Right lobe of liver (tissue), 6 donors: ENCODE results near the gene AGO3. TPM values are rescaled to one million over a fixed set of nuclear protein-coding genes. Genes with fewer than 3 reads are reported as not detected.

Source experiments
- ATAC-seq, 4 donors: fragments of 200-7000 bp; cut with Tn5 transposase; one replicate each; pipeline ENCODE4 v1.9.1; 2020; ENCODE audit warnings: mild to moderate bottlenecking in 4 of 4, moderate library complexity in 4 of 4
- DNase-seq, 3 donors: peaks; one replicate each; pipeline ENCODE4 v3.0.0-alpha.2; 2020
- H3K27ac ChIP-seq, 3 donors: fragments of 200-600 bp; one replicate each; pipeline ENCODE4 v1.8.0; 2022
- H3K27me3 ChIP-seq, 2 donors: fragments of 200-600 bp; one replicate each; pipeline ENCODE4 v1.8.0; 2022
- H3K36me3 ChIP-seq, 4 donors: fragments of 200-600 bp; sonication (generic) in 1 of 4; one replicate each; pipeline versions ENCODE4 v1.5.1 to v1.8.0; 2017 to 2022; ENCODE audit warnings: control low read depth in 1 of 4
- H3K4me1 ChIP-seq, 4 donors: fragments of 200-600 bp; sonication (generic) in 1 of 4; one replicate each; pipeline versions ENCODE4 v1.5.1 to v1.8.0; 2017 to 2022; ENCODE audit warnings: control low read depth in 1 of 4
- H3K4me3 ChIP-seq, 3 donors: fragments of 200-600 bp; one replicate each; pipeline ENCODE4 v1.8.0; 2022
- H3K9me3 ChIP-seq, 4 donors: fragments of 200-600 bp; sonication (generic) in 1 of 4; one replicate each; pipeline versions ENCODE4 v1.5.1 to v1.8.0; 2017 to 2022; ENCODE audit warnings: control low read depth in 1 of 4
- CTCF ChIP-seq, 4 donors: fragments of 200-600 bp in 3 of 4; fragments of 450-650 bp in 1 of 4; IDR thresholded peaks; one replicate each; pipeline versions ENCODE4 v1.5.1 to v1.8.0; 2016 to 2022; ENCODE audit warnings: antibody characterized with exemption in 4 of 4, mild to moderate bottlenecking in 2 of 4
- POLR2A ChIP-seq: fragments of 450-650 bp; IDR thresholded peaks from one replicate; pipeline ENCODE4 v1.6.1; 2017; ENCODE audit warnings: antibody characterized with exemption, mild to moderate bottlenecking
- WGBS: methylation state at CpG from one replicate; pipeline ENCODE4 v1.1.6; 2018; ENCODE audit warnings: low coverage, low lambda C conversion rate; ENCODE audit not compliant: insufficient coverage; ENCODE audit errors: missing lambda C conversion rate; 5-methylcytosine and 5-hydroxymethylcytosine counted together
- intact Hi-C, 2 donors: fragments of 100-400 bp; cut with DNase I; formaldehyde crosslinking; loops; one replicate each; pipeline versions ENCODE4 v1.11.2 to v1.14.1; 2022
- total RNA-seq, 6 experiments: library from RNA; depleted of rRNA in 2 of 6; stranded (reverse); fragments of >200 nt in 2 of 6; fragmentation: NEBNext Ultra II Directional in 3 of 6; extraction: Animal tissue kit (Norgen Biotek cat#: 25700) in 3 of 6; gene quantifications; one replicate each; pipeline versions ENCODE4 v1.1.0 to v1.2.4, GENCODE V29; 2016 to 2023
- donor health status: DM: no; HTN: yes; CAD: no.
- donor health status: DM: no; HTN: no; CAD: no.
- donor health status: DM: no; HTN: no; CAD: no.
- donor health status: DM: no; HTN: yes; CAD: no.
- donor health status: DM: no; HTN: yes; CAD: no.

Gene AGO3
- total RNA-seq, 6 experiments from 2014 or later, result 7.0 to 16.2 (median 13.1) TPM

GRCh38 chr1:36006941-36007500 lies 76.1 kb downstream of the AGO3 start:
- 100% methylated on average over 3 of the region's 3 CpGs for WGBS
- Histone ChIP-seq H3K27me3 (no peaks in the 10 kb centered on the region), H3K4me3 (no peak overlapping the region), H3K27ac (no peak overlapping the region), H3K9me3 (no peaks in the 10 kb centered on the region), H3K4me1 (no peaks in the 10 kb centered on the region), H3K36me3 (peaks cover 0 to 3% (median 0%) of the 10 kb centered on the region in 4 donors)
- intact Hi-C loops, result no loop called here
- DNase-seq (no peak), ATAC-seq (peak in 1 of 4 donors; percentile 28)
- TF ChIP-seq POLR2A (no peak), CTCF (IDR thresholded peaks at IDR 0.05) (no peak)

- WGBS, result 93% methylated on average over 2 of the region's 2 CpGs
- H3K36me3 ChIP-seq, result peaks cover 0 to 3% (median 0%) of the 10 kb centered on the region in 4 donors
- TF ChIP-seq CTCF (IDR thresholded peaks at IDR 0.05), result no peak
- TF ChIP-seq POLR2A, result no peak
- DNase-seq (no peak), ATAC-seq (no peak)
- no peak overlapping the region for H3K4me3 ChIP-seq
- H3K27ac ChIP-seq, result no peak overlapping the region
- no peaks in the 10 kb centered on the region for H3K27me3 ChIP-seq
- intact Hi-C loops, result no loop called here
- H3K4me1 ChIP-seq, result no peaks in the 10 kb centered on the region
- no peaks in the 10 kb centered on the region for H3K9me3 ChIP-seq
Observed at GRCh38 chr1:36007741-36008140, 76.8 kb downstream of the AGO3 start.

GRCh38 chr1:36008546-36009197 lies 77.8 kb downstream of the AGO3 start:
- Histone ChIP-seq H3K4me3 (no peak overlapping the region), H3K27me3 (no peaks in the 10 kb centered on the region), H3K36me3 (peaks cover 0 to 3% (median under 1%) of the 10 kb centered on the region in 4 donors), H3K27ac (no peak overlapping the region), H3K9me3 (no peaks in the 10 kb centered on the region), H3K4me1 (no peaks in the 10 kb centered on the region)
- no peak for DNase-seq
- 92% methylated on average over 9 of the region's 9 CpGs for WGBS
- TF ChIP-seq CTCF (IDR thresholded peaks at IDR 0.05) (no peak), POLR2A (no peak)
- intact Hi-C loops, result no loop called here
- no peak for ATAC-seq

GRCh38 chr1:36014722-36015220 lies 83.9 kb downstream of the AGO3 start:
- Histone ChIP-seq H3K4me1 (no peaks in the 10 kb centered on the region), H3K9me3 (no peaks in the 10 kb centered on the region), H3K36me3 (peaks cover 0 to 16% (median 4%) of the 10 kb centered on the region in 4 donors), H3K27ac (no peak overlapping the region), H3K4me3 (no peak overlapping the region), H3K27me3 (no peaks in the 10 kb centered on the region)
- WGBS, result 96% methylated on average over 2 of the region's 2 CpGs
- DNase-seq (no peak), ATAC-seq (peak in 1 of 4 donors; percentile 35)
- intact Hi-C loops, result no loop called here
- no peak for TF ChIP-seq CTCF (IDR thresholded peaks at IDR 0.05)
- no peak for TF ChIP-seq POLR2A
